Measurements from ENCODE around the gene SLC25A51. TPM values are rescaled to one million over a fixed set of nuclear protein-coding genes. Genes with fewer than 3 reads are reported as not detected.

The SLC25A51 gene
- total RNA-seq, 4 donors from 2014 or later, result 16.0 to 30.7 (median 22.2) TPM

DNA sequence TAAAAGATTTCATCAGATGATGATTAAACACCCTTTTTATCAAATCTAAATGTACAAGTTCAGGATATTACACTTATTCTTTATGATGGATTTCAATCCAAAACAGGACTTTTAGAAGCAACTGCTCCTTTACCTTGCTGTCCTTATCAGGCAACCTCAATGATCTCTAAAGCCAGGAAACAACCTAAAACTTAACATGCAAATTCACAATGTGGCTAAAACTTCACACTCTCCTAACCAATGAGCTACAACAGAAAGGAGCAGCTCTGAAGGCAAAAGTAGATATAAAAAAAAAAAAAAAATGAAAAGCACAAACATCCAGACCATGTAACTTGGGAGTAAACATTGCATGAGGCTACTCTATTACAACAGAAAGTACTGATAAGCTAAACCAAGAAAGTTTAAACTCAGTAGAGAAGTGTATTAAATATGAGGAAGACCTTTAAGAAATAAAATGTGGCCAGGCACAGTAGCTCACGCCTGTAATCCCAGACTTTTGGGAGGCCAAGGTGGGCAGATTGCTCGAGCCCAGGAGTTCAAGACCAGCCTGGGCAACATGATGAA lies 22.9 kb downstream of the SLC25A51 start:
- in situ Hi-C loops (cut with MboI; ENCODE audit: low sequenced_read_pairs in 4 of 4), result loop anchor here in 1 of 4 donors (25.0 kb wide), 1 partner anchor 94 kb away; the partner anchor contains the start of gene EXOSC3
- intact Hi-C loops (cut with DNase I; ENCODE audit: low total_unique reads), result no loop called here
- Histone ChIP-seq H3K4me1 (no peaks in the 10 kb centered on the region), H3K27me3 (no peaks in the 10 kb centered on the region), H3K9me3 (no peaks in the 10 kb centered on the region), H3K27ac (no peak overlapping the region), H3K36me3 (no peaks in the 10 kb centered on the region), H3K4me3 (no peak overlapping the region)
- no peak for TF ChIP-seq POLR2A (IDR thresholded peaks at IDR 0.05)
- TF ChIP-seq, protein P1, sequence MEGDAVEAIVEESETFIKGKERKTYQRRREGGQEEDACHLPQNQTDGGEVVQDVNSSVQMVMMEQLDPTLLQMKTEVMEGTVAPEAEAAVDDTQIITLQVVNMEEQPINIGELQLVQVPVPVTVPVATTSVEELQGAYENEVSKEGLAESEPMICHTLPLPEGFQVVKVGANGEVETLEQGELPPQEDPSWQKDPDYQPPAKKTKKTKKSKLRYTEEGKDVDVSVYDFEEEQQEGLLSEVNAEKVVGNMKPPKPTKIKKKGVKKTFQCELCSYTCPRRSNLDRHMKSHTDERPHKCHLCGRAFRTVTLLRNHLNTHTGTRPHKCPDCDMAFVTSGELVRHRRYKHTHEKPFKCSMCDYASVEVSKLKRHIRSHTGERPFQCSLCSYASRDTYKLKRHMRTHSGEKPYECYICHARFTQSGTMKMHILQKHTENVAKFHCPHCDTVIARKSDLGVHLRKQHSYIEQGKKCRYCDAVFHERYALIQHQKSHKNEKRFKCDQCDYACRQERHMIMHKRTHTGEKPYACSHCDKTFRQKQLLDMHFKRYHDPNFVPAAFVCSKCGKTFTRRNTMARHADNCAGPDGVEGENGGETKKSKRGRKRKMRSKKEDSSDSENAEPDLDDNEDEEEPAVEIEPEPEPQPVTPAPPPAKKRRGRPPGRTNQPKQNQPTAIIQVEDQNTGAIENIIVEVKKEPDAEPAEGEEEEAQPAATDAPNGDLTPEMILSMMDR (IDR thresholded peaks at IDR 0.05 in 4 of 5, conservative IDR thresholded peaks at IDR 0.05 in 1 of 5), result no peak
- DNase-seq (no peak), ATAC-seq (no peak)

DNA sequence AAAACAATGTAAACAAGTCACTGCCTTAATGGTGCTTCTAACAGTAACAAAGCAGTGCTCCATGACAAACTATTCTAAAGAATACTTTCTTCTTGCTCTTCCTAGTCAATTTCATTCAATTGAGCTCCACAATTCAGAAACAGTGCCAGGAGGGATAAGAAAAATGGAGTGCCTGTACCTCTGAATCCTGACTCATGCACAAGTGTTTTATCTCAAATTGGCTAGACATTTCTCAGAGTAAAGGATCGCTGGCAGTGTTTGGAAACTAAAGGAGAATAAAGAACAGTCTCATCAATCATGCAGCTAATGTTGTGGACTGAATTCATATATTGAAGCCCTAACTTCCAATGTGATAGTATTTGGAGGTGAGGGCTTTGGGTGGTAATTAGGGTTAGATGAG lies 27.6 kb downstream of the SLC25A51 start:
- Histone ChIP-seq H3K27ac (no peak overlapping the region), H3K36me3 (no peaks in the 10 kb centered on the region), H3K4me3 (no peak overlapping the region), H3K27me3 (no peaks in the 10 kb centered on the region), H3K4me1 (no peaks in the 10 kb centered on the region), H3K9me3 (no peaks in the 10 kb centered on the region)
- DNase-seq (no peak), ATAC-seq (no peak)
- TF ChIP-seq, protein P1 (IDR thresholded peaks at IDR 0.05 in 4 of 5, conservative IDR thresholded peaks at IDR 0.05 in 1 of 5), result no peak
- TF ChIP-seq POLR2A (IDR thresholded peaks at IDR 0.05), result no peak
- intact Hi-C loops (cut with DNase I; ENCODE audit: low total_unique reads) (no loop called here), in situ Hi-C loops (cut with MboI; ENCODE audit: low sequenced_read_pairs in 4 of 4) (loop anchor here in 1 of 4 donors (25.0 kb wide), 1 partner anchor 89 kb away; the partner anchor contains the start of gene EXOSC3)

DNA sequence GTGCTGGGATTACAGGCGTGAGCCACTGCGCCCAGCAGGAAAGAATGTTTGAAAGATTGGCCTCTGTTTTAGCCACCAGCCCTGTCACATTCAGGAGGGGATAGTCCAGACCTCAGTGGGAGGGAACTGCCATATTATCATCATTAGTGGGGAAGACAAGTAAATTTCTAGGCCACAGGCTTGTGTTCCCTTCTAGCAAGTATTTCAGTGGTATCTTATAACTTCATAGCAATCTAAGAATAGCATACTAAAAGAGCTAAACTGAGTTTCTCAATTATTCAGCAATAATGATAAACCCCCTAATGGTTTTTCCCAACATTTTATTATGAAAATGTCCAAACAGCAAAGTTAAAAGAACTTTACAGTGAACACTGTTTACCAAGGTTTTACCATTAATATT lies 30.0 kb downstream of the SLC25A51 start:
- Histone ChIP-seq H3K27ac (no peak overlapping the region), H3K36me3 (no peaks in the 10 kb centered on the region), H3K4me3 (no peak overlapping the region), H3K27me3 (no peaks in the 10 kb centered on the region), H3K4me1 (no peaks in the 10 kb centered on the region), H3K9me3 (no peaks in the 10 kb centered on the region)
- intact Hi-C loops (cut with DNase I; ENCODE audit: low total_unique reads), result no loop called here
- DNase-seq (no peak), ATAC-seq (no peak)
- TF ChIP-seq POLR2A (IDR thresholded peaks at IDR 0.05), result no peak
- TF ChIP-seq, protein P1 (IDR thresholded peaks at IDR 0.05 in 4 of 5, conservative IDR thresholded peaks at IDR 0.05 in 1 of 5), result no peak
- in situ Hi-C loops (cut with MboI; ENCODE audit: low sequenced_read_pairs in 4 of 4), result no loop called here

DNA sequence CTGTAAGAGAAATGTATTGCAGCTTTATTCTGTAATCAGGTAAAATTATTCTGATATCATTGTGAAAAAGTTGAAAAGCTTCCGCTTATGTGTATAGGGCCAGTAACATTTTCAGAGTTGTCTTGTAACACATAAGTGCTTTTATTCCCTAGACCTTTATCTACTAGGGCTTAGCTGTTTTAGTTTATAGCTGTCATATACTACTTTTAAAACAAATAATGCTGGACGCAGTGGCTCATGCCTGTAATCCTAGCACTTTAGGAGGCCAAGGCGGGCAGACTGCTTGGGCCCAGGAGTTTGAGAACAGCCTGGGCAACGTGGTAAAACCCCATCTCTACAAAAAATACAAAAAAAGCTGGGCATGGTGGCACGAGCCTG lies 33.1 kb downstream of the SLC25A51 start:
- H3K36me3 ChIP-seq, result peaks cover 0 to 4% of the 10 kb centered on the region in 2 donors
- no peak overlapping the region for H3K4me3 ChIP-seq
- no peak overlapping the region for H3K27ac ChIP-seq
- TF ChIP-seq, protein P1 (IDR thresholded peaks at IDR 0.05 in 4 of 5, conservative IDR thresholded peaks at IDR 0.05 in 1 of 5), result no peak
- TF ChIP-seq POLR2A (IDR thresholded peaks at IDR 0.05), result no peak
- no peaks in the 10 kb centered on the region for H3K27me3 ChIP-seq
- ATAC-seq (no peak), DNase-seq (no peak)
- in situ Hi-C loops (cut with MboI; ENCODE audit: low sequenced_read_pairs in 4 of 4), result no loop called here
- intact Hi-C loops (cut with DNase I; ENCODE audit: low total_unique reads), result no loop called here
- no peaks in the 10 kb centered on the region for H3K4me1 ChIP-seq
- H3K9me3 ChIP-seq, result no peaks in the 10 kb centered on the region

All from gastrocnemius medialis (tissue), 4 donors.